ENCODE measurements around the gene MX2.

Gene MX2

DNA sequence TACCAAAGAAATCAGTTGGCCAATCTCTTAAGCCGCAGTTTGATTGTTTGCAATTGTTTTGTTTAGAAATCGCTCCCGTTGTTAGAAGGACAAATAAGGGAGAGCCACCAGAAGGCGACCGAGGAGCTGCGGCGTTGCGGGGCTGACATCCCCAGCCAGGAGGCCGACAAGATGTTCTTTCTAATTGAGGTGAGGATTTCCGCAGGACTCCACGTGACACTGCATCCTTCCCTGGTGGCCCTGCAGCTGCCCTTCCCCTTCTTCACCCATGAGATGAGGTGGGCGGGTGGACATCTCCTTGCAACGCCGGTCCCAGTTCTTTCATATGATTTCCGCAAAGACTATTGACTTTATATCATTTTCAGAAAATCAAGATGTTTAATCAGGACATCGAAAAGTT is 37.0 kb downstream of the MX2 start:
- TF ChIP-seq, protein P1, sequence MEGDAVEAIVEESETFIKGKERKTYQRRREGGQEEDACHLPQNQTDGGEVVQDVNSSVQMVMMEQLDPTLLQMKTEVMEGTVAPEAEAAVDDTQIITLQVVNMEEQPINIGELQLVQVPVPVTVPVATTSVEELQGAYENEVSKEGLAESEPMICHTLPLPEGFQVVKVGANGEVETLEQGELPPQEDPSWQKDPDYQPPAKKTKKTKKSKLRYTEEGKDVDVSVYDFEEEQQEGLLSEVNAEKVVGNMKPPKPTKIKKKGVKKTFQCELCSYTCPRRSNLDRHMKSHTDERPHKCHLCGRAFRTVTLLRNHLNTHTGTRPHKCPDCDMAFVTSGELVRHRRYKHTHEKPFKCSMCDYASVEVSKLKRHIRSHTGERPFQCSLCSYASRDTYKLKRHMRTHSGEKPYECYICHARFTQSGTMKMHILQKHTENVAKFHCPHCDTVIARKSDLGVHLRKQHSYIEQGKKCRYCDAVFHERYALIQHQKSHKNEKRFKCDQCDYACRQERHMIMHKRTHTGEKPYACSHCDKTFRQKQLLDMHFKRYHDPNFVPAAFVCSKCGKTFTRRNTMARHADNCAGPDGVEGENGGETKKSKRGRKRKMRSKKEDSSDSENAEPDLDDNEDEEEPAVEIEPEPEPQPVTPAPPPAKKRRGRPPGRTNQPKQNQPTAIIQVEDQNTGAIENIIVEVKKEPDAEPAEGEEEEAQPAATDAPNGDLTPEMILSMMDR (IDR thresholded peaks at IDR 0.05; ENCODE audit: control extremely low read depth, extremely low read depth, low read depth, missing control alignments): no peak
- DNase-seq (ENCODE audit: extremely low spot score): no peak
- ChIA-PET POLR2A (no interaction called here), CTCF (no interaction called here)

DNA sequence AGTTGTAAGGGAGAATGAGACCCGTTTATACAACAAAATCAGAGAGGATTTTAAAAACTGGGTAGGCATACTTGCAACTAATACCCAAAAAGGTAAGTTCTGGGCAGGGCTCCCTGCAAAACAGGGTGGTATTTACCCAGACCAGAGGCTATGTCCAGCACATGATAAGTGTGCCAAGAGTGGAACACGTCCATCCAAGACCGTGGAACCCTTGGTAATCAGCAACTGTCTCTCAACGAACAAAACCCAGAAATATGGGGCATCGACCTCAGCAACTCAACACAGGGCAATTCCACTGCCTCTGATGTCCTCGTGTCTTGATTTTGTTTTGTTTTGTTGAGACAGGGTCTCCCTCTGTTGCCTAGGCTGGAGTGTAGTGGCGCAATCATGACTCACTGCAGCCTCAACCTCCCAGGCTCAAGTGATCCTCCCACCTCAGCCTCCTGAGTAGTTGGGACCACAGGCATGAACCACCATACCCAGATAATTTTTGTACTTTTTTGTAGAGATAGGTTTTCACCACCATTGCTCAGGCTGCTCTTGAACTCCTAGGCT is 37.5 kb downstream of the MX2 start:
- ChIA-PET CTCF (interaction anchor here (3.3 kb wide), 1 partner anchor 117 kb away, joined by 12 read pairs; no protein-coding TSS in a partner anchor), POLR2A (no interaction called here)
- no peak for DNase-seq (ENCODE audit: extremely low spot score)
- TF ChIP-seq, protein P1 (IDR thresholded peaks at IDR 0.05; ENCODE audit: control extremely low read depth, extremely low read depth, low read depth, missing control alignments): no peak

DNA sequence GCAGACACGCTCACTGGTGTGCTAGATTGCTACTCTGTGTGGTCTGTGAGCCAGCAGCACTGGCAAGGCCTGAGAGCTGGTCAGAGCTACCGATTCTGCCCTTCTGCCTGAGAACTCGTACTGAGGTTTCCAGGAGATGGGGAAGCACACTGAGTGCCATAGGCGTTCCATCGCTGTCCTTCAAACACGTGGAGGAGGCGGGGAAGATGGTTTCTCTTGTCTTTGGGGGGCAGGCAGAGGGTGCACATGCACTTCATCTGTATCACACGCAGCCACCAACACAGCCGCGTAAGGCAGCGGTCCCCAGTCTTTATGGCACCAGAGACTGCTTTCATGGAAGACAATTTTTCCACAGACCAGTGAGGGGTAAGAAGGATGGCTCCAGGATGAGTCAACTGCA is 40.4 kb downstream of the MX2 start:
- ChIA-PET CTCF (interaction anchor here (0.9 to 3.3 kb wide), 3 partner anchors 9 to 120 kb away, joined by 4 to 12 read pairs (median 5); no protein-coding TSS in a partner anchor), POLR2A (no interaction called here)
- no peak for DNase-seq (ENCODE audit: extremely low spot score)
- TF ChIP-seq, protein P1 (IDR thresholded peaks at IDR 0.05; ENCODE audit: control extremely low read depth, extremely low read depth, low read depth, missing control alignments): no peak

DNA sequence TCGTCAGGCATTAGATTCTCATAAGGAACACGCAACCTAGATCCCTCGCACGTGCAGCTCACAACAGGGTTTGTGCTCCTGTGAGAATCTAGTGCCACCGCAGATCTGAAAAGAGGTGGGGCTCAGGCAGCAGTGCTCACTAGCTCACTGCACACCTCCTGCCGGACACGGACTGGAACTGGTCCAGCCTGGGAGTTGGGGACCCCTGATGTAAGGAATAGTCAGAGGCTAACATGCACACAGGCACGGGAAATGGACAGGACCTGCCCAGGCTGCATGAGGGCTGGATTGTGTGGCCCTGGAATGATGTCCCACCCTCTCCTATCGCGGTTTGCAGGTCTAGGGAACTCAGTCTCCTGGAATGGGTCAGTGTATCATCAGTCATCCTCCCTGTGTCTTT is 41.0 kb downstream of the MX2 start:
- POLR2A ChIA-PET: no interaction called here
- CTCF ChIA-PET: interaction anchor here (1.3 to 3.3 kb wide), 2 partner anchors 9 to 120 kb away, joined by 5 to 12 read pairs; no protein-coding TSS in a partner anchor
- no peak for DNase-seq (ENCODE audit: extremely low spot score)

DNA sequence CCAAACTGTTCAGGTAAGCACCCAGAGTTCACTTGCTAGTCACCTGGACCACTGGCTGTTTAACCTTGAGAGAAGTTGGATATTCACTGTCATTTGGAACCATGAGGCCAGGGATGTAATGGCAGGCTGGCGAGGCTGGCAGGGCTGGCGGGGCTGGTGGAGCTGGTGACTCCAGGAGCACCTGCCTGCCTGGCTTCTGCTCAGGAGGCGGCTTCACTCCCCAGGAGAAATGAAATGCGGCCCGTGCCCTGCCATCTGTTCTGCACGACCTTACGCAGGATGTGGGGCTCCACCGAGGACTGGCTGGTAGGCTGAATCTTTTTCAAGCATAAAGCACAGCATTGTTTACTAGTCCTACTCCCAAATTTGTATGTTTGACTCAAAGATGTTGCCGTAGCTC is 41.5 kb downstream of the MX2 start:
- POLR2A ChIA-PET: no interaction called here
- TF ChIP-seq, protein P1 (IDR thresholded peaks at IDR 0.05; ENCODE audit: control extremely low read depth, extremely low read depth, low read depth, missing control alignments): no peak
- CTCF ChIA-PET: interaction anchor here (1.3 kb wide), 1 partner anchor 8 kb away, joined by 5 read pairs; no protein-coding TSS in a partner anchor
- no peak for DNase-seq (ENCODE audit: extremely low spot score)

More for the DNA sequence above, 41.0 kb downstream of the MX2 start:
- TF ChIP-seq, protein P1 (IDR thresholded peaks at IDR 0.05; ENCODE audit: control extremely low read depth, extremely low read depth, low read depth, missing control alignments): no peak

DNA sequence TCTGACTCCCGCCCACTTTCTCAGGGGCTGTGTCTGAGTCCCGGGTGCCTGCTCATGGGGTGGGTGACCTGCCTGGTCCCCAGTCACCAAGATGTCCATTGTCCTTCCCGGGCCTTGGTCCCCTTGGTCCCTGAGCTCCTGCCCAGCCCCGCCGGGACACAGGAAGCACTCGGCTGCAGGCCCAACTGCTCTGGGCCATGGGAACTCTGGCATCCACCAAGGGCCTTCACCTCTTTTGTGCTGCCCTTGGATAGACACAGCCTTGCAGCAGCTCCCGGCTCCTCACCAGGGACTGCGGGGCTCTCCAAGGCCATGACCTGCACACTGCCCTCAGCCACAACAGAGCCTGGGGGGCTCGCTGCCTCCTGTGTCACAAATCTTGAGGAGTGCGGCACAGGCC is 42.1 kb downstream of the MX2 start:
- ChIA-PET CTCF (no interaction called here), POLR2A (no interaction called here)
- TF ChIP-seq, protein P1 (IDR thresholded peaks at IDR 0.05; ENCODE audit: control extremely low read depth, extremely low read depth, low read depth, missing control alignments): no peak
- DNase-seq (ENCODE audit: extremely low spot score): no peak
